HG02852 (cell line): ENCODE results near the gene HEATR9.
"Not testable (repeated sequence)": the region's sequence is repeated elsewhere in the genome, so short reads cannot be mapped to it uniquely, and the experiment has no call there.

ENCODE experiments used
- ATAC-seq: cut with Tn5 transposase; IDR thresholded peaks from one replicate; pipeline ENCODE4 v1.9.1; 2021; ENCODE audit warnings: mild to moderate bottlenecking, moderate library complexity; ENCODE audit not compliant: unreplicated experiment

The HEATR9 gene

GRCh38 chr17:35868737-35869136, at the start of gene HEATR9:
HEATR9 (minus strand) TSS chr17:35868891; CDS start chr17:35868742, 149 bp downstream.
- ATAC-seq = no peak

GRCh38 chr17:35917519-35918213, 49.0 kb upstream of the HEATR9 start:
- ATAC-seq = no peak

- ATAC-seq = no peak
These were observed 46.7 kb upstream of the HEATR9 start for GRCh38 chr17:35915153-35915964.

- ATAC-seq = no peak
These were observed 45.7 kb upstream of the HEATR9 start for GRCh38 chr17:35914354-35914753.

GRCh38 chr17:35913609-35914008, 44.9 kb upstream of the HEATR9 start:
- ATAC-seq = no peak

GRCh38 chr17:35912942-35913341, 44.3 kb upstream of the HEATR9 start:
- no peak for ATAC-seq

GRCh38 chr17:35912339-35912912, 43.7 kb upstream of the HEATR9 start:
- no peak for ATAC-seq

- ATAC-seq = no peak
These were observed 40.7 kb upstream of the HEATR9 start for GRCh38 chr17:35909408-35909807.

GRCh38 chr17:35907691-35908090, 39.0 kb upstream of the HEATR9 start:
- ATAC-seq = no peak

GRCh38 chr17:35906926-35907637, 38.4 kb upstream of the HEATR9 start:
- ATAC-seq = no peak

- ATAC-seq = no peak
These were observed 37.7 kb upstream of the HEATR9 start for GRCh38 chr17:35906191-35906925.

GRCh38 chr17:35903451-35903850, 34.8 kb upstream of the HEATR9 start:
- no peak for ATAC-seq

GRCh38 chr17:35901631-35902175, 33.0 kb upstream of the HEATR9 start:
- ATAC-seq = no peak

- no peak for ATAC-seq
These were observed 32.2 kb upstream of the HEATR9 start for GRCh38 chr17:35900708-35901480.

GRCh38 chr17:35900280-35900679, 31.6 kb upstream of the HEATR9 start:
- no peak for ATAC-seq

- ATAC-seq = no peak
These were observed 29.8 kb upstream of the HEATR9 start for GRCh38 chr17:35898283-35899070.

GRCh38 chr17:35897772-35898171, 29.1 kb upstream of the HEATR9 start:
- not testable (repeated sequence) for ATAC-seq

- peak; percentile 63 for ATAC-seq
These were observed 27.2 kb upstream of the HEATR9 start for GRCh38 chr17:35895636-35896587.
